Lung (tissue), 12 donors: ENCODE measurements around the gene AP3D1. TPM values are rescaled to one million over a fixed set of nuclear protein-coding genes. Genes with fewer than 3 reads are reported as not detected.
"Not testable (repeated sequence)": the region's sequence is repeated elsewhere in the genome, so short reads cannot be mapped to it uniquely, and the experiment has no call there.

Experiments
- ATAC-seq: fragments of 200-7000 bp; cut with Tn5 transposase; one replicate; pipeline ENCODE4 v1.9.1; 2020; ENCODE audit warnings: moderate number of reproducible peaks; ENCODE audit not compliant: insufficient read depth, low FRiP score
- DNase-seq, 3 donors: peaks; one replicate each; pipeline ENCODE4 v3.0.0-alpha.2; 2013 to 2017
- H3K27ac ChIP-seq, 2 donors: one replicate each; pipeline ENCODE4 v1.5.1; 2013; ENCODE audit warnings: mild to moderate bottlenecking in 2 of 2, moderate library complexity in 2 of 2, control low read depth in 1 of 2, inconsistent platforms in 1 of 2, low read depth in 1 of 2, low read length in 1 of 2
- H3K27me3 ChIP-seq, 3 donors: one replicate each; pipeline ENCODE4 v1.5.1; 2013; ENCODE audit warnings: low read length in 2 of 3; ENCODE audit not compliant: control insufficient read depth in 3 of 3, insufficient read depth in 3 of 3
- H3K36me3 ChIP-seq, 4 donors: one replicate each; pipeline ENCODE4 v1.5.1; 2013; ENCODE audit warnings: low read length in 4 of 4, mild to moderate bottlenecking in 1 of 4, moderate library complexity in 1 of 4; ENCODE audit not compliant: control insufficient read depth in 4 of 4, insufficient read depth in 4 of 4
- H3K4me1 ChIP-seq, 5 donors: one replicate each; pipeline ENCODE4 v1.5.1; 2013; ENCODE audit warnings: low read length in 5 of 5, mild to moderate bottlenecking in 2 of 5, moderate library complexity in 1 of 5; ENCODE audit not compliant: control insufficient read depth in 5 of 5, insufficient read depth in 5 of 5
- H3K4me3 ChIP-seq: one replicate; pipeline ENCODE4 v1.5.1; 2013; ENCODE audit warnings: mild to moderate bottlenecking, control low read depth, moderate library complexity
- H3K9ac ChIP-seq, 2 donors: one replicate each; pipeline ENCODE4 v1.5.1; 2013; ENCODE audit warnings: low read length in 2 of 2, control low read depth in 1 of 2; ENCODE audit not compliant: insufficient read depth in 1 of 2
- H3K9me3 ChIP-seq, 4 donors: one replicate each; pipeline ENCODE4 v1.5.1; 2013; ENCODE audit warnings: low read length in 3 of 4, mild to moderate bottlenecking in 1 of 4, moderate library complexity in 1 of 4; ENCODE audit not compliant: control insufficient read depth in 4 of 4, insufficient read depth in 3 of 4
- CTCF ChIP-seq: IDR thresholded peaks from 2 replicates; pipeline ENCODE4 v1.5.1; 2012; ENCODE audit warnings: mild to moderate bottlenecking; ENCODE audit errors: control extremely low read depth, extremely low read depth
- WGBS, 2 donors: extraction: QIAGEN DNeasy Blood & Tissue Kit; methylation state at CpG; one replicate each; pipeline ENCODE4 v1.1.7; 2013; 5-methylcytosine and 5-hydroxymethylcytosine counted together
- polyA plus RNA-seq, 2 donors: library from polyadenylated mRNA; stranded (reverse); fragments of 200-250 nt; gene quantifications; one replicate each; pipeline ENCODE4 v1.2.1, GENCODE V29; 2013
- total RNA-seq, 2 donors: library from RNA; depleted of rRNA in 1 of 2; stranded (reverse); fragments of >200 nt in 1 of 2; gene quantifications; one replicate each; pipeline ENCODE4 v1.2.1, GENCODE V29; 2014 to 2021
- donor health status: control.
- donor health status: control.
- donor health status: Bipolar disorder and iron deficiency.
- donor health status: healthy.
- donor health status: DM: yes; HTN: yes; CAD: no.

AP3D1 gene
- total and polyA plus RNA-seq, 4 donors: 55.3 to 144 (median 85.4) TPM

DNA sequence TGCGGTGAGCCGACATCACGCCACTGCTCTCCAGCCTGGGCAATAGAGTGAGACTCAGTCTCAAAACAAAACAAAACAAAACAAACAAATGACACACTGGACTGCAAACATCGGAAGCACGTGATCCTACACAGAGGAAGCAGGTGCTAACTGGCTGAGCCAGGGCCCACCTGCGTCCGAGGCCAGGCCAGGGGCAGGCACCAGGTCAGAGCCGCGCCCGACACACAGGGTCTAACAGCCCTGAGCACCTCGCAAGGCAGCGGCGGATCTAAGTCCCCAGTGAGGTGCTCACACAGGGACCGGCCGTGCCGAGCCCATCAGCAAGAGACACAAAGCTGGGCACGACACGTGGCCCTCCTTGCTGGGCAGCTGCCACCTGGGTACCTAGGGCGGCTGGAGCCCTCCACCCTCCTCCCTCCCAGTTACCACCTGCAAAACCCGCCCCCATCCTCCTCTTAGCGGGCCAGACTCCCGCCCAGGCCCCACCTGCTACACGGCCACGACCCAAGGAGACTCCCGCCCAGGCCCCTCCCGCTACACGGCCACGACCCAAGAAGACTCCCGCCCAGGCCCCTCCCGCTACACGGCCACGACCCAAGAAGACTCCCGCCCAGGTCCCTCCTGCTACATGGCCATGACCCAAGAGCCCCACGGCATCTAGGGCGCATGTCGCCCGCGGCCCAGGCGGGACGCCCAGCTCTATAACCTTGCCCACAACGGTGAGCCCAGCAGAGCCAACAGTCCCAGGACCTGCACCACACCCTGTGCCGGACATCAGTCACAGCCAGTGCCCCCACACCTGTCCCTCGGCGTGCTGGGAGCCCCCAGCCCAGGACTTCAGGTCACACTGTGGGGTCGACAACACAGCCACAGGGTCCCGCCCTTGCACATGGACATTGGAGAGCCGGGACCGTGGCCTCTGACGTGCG is 15.6 kb downstream of the AP3D1 start:
- TF ChIP-seq CTCF: no peak
- no peak overlapping the region for H3K4me3 ChIP-seq
- ATAC-seq (no peak), DNase-seq (no peak)
- H3K9ac ChIP-seq: no peak overlapping the region
- H3K36me3 ChIP-seq: peaks cover 5 to 62% (median 20%) of the 10 kb centered on the region in 4 donors
- H3K9me3 ChIP-seq: no peaks in the 10 kb centered on the region
- no peaks in the 10 kb centered on the region for H3K4me1 ChIP-seq
- H3K27ac ChIP-seq: no peak overlapping the region
- no peaks in the 10 kb centered on the region for H3K27me3 ChIP-seq
- 95% methylated on average over 50 of the region's 50 CpGs for WGBS, 2 donors

DNA sequence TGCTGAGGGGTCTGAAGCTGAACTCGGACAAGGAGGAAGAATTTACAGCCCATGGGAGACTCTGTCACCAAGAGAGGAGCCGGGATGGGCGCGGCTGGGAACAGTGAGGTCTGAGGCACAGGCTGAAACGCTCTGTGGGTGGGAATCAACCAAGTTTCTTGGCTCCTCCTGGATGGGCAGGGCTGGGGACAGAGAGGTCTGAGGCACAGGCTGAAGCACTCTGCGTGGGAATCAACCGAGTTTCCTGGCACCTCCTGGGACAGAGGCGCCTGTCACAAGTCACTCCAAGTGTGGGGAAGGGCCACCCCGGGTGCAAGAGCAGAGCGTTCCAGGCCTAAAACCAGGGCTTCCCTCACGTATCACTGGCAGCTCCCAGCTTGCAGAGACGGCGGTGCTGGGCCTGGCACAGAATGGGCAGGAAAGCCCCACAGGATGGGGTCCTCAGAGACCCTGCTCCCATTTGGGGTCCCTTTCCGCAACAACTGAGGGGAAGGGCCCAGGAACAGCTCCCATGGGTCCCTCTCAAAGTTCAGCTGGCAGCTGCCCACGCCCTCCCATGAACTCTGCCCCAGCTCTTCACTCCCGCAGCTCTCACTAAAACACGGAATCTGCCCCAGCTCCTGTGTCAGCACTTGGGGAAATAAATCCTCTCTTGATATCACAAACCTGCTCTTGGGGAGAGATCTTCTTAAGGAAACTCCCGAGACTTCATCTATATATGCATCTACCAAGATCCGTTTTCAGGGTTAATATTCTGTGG is 18.5 kb downstream of the AP3D1 start:
- no peaks in the 10 kb centered on the region for H3K27me3 ChIP-seq
- peaks cover 3 to 66% (median 12%) of the 10 kb centered on the region in 4 donors for H3K36me3 ChIP-seq
- no peak for DNase-seq
- 94 to 97% methylated on average over 19 of the region's 19 CpGs for WGBS, 2 donors
- TF ChIP-seq CTCF: no peak
- no peak for ATAC-seq
- no peak overlapping the region for H3K27ac ChIP-seq
- no peaks in the 10 kb centered on the region for H3K4me1 ChIP-seq
- no peaks in the 10 kb centered on the region for H3K9me3 ChIP-seq
- H3K4me3 ChIP-seq: no peak overlapping the region
- H3K9ac ChIP-seq: no peak overlapping the region

GRCh38 chr19:2132191-2132590 is 19.2 kb downstream of the AP3D1 start:
- TF ChIP-seq CTCF: no peak
- Histone ChIP-seq H3K27ac (no peak overlapping the region), H3K27me3 (no peaks in the 10 kb centered on the region), H3K36me3 (peaks cover 3 to 67% (median 12%) of the 10 kb centered on the region in 4 donors), H3K9me3 (no peaks in the 10 kb centered on the region), H3K4me1 (no peaks in the 10 kb centered on the region), H3K4me3 (no peak overlapping the region), H3K9ac (no peak overlapping the region)
- DNase-seq (no peak), ATAC-seq (no peak)
- WGBS, 2 donors: 96 to 97% methylated on average over 14 of the region's 14 CpGs

DNA sequence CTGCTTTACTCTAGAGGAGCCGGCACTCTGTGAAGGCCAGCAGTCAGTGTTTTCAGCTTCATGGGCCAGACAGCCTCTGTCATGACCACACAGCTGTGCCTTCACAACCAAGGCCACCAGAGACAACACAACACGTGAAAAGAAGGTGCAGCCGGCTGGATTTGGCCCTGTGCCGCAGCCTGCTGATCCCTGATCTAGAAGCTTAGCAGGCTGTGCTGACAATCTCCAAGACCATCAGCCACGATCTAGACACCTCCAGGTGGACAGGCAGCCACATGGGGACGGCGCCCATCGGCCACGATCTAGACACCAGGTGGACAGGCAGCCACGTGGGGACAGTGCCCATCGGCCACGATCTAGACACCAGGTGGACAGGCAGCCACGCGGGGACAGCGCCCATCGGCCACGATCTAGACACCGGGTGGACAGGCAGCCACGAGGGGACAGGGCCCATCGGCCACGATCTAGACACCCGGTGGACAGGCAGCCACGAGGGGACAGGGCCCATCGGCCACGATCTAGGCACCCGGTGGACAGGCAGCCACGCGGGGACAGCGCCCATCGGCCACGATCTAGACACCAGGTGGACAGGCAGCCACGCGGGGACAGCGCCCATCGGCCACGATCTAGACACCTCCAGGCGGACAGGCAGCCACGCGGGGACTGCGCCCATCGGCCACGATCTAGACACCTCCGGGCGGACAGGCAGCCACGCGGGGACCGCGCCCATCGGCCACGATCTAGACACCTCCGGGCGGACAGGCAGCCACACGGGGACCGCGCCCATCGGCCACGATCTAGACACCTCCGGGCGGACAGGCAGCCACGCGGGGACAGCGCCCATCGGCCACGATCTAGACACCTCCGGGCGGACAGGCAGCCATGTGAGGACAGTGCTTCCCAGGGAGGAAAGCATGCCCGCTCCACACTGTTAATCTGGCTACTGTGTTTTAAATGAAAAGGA is 20.1 kb downstream of the AP3D1 start:
- not testable (repeated sequence) for H3K27me3 ChIP-seq, H3K4me1 ChIP-seq, H3K27ac ChIP-seq, ATAC-seq, DNase-seq, H3K9me3 ChIP-seq, H3K4me3 ChIP-seq, H3K9ac ChIP-seq
- H3K36me3 ChIP-seq: peaks cover 3 to 66% (median 16%) of the 10 kb centered on the region in 4 donors
- 94 to 95% methylated on average over 57 to 67 of the region's 67 CpGs for WGBS, 2 donors
